ENCODE measurements around the gene IL22RA2.

IL22RA2 gene

GRCh38 chr6:137095651-137096238 lies 77.7 kb downstream of the IL22RA2 start:
- DNase-seq (ENCODE audit: low read depth) = no peak

GRCh38 chr6:137095093-137095492 lies 78.4 kb downstream of the IL22RA2 start:
- no peak for DNase-seq (ENCODE audit: low read depth)

GRCh38 chr6:137094411-137095008 lies 78.9 kb downstream of the IL22RA2 start:
- peak; percentile 16 for DNase-seq (ENCODE audit: low read depth)

Data from T-helper 22 cell (primary cell).